Keratinocyte (primary cell): ENCODE data around the gene SCPEP1. TPM values are rescaled to one million over a fixed set of nuclear protein-coding genes. Genes with fewer than 3 reads are reported as not detected.

ENCODE experiments used
- DNase-seq: peaks from one replicate; pipeline ENCODE4 v3.0.0-alpha.2; 2011; ENCODE audit warnings: low read depth, missing footprints, low spot score
- FAIRE-seq: peaks from 2 replicates; lab custom pipeline; 2011; peaks lifted over from hg19 to GRCh38; lab: Jason Lieb, UNC
- H2AFZ ChIP-seq: 2 replicates; pipeline ENCODE4 v1.6.0; 2012; ENCODE audit warnings: low read length, control low read depth, inconsistent platforms; ENCODE audit not compliant: control insufficient read depth
- H3K27ac ChIP-seq: 2 replicates; pipeline ENCODE4 v1.5.1; 2011; ENCODE audit warnings: low read length; ENCODE audit not compliant: control insufficient read depth, insufficient read depth
- H3K27me3 ChIP-seq: 3 replicates; pipeline ENCODE4 v1.6.0; 2011; ENCODE audit warnings: low read length; ENCODE audit not compliant: control insufficient read depth, insufficient read depth; ENCODE audit errors: extremely low read depth
- H3K36me3 ChIP-seq, 2 experiments: 2 replicates in 1 of 2; 3 replicates in 1 of 2; pipeline ENCODE4 v1.5.1; 2011; ENCODE audit warnings: low read length in 2 of 2, mild to moderate bottlenecking in 1 of 2; ENCODE audit not compliant: control insufficient read depth in 2 of 2, insufficient read depth in 2 of 2; ENCODE audit errors: extremely low read depth in 1 of 2
- H3K4me1 ChIP-seq: 3 replicates; pipeline ENCODE4 v1.5.1; 2011; ENCODE audit warnings: low read length; ENCODE audit not compliant: control insufficient read depth, insufficient read depth; ENCODE audit errors: extremely low read depth
- H3K4me2 ChIP-seq: 3 replicates; pipeline ENCODE4 v1.6.0; 2011; ENCODE audit warnings: low read depth, low read length; ENCODE audit not compliant: control insufficient read depth, insufficient read depth; ENCODE audit errors: extremely low read depth
- H3K4me3 ChIP-seq, 3 experiments: fragments of 200-600 bp in 1 of 3; sonication (generic) in 1 of 3; 2 replicates in 2 of 3; 3 replicates in 1 of 3; pipeline ENCODE4 v1.5.1; 2011 to 2016; ENCODE audit warnings: low read length in 3 of 3, mild to moderate bottlenecking in 3 of 3, control low read depth in 2 of 3, inconsistent platforms in 1 of 3, low read depth in 1 of 3, mixed read lengths in 1 of 3, mixed run types in 1 of 3, moderate library complexity in 1 of 3; ENCODE audit not compliant: control insufficient read depth in 2 of 3, insufficient read depth in 2 of 3; ENCODE audit errors: extremely low read depth in 1 of 3
- H3K79me2 ChIP-seq: 2 replicates; pipeline ENCODE4 v1.6.0; 2012; ENCODE audit warnings: low read length; ENCODE audit not compliant: control insufficient read depth, insufficient read depth
- H3K9ac ChIP-seq: 3 replicates; pipeline ENCODE4 v1.6.0; 2011; ENCODE audit warnings: low read length; ENCODE audit not compliant: control insufficient read depth, insufficient read depth; ENCODE audit errors: extremely low read depth
- H3K9me1 ChIP-seq: 3 replicates; pipeline ENCODE4 v1.6.0; 2011; ENCODE audit warnings: low read length; ENCODE audit not compliant: control insufficient read depth, insufficient read depth; ENCODE audit errors: extremely low read depth
- H3K9me3 ChIP-seq: 2 replicates; pipeline ENCODE4 v1.5.1; 2012; ENCODE audit warnings: low read depth, low read length; ENCODE audit not compliant: control insufficient read depth
- H4K20me1 ChIP-seq: 3 replicates; pipeline ENCODE4 v1.6.0; 2011; ENCODE audit warnings: low read length; ENCODE audit not compliant: control insufficient read depth, insufficient read depth; ENCODE audit errors: extremely low read depth
- CTCF ChIP-seq, 3 experiments: IDR thresholded peaks in 1 of 3; conservative IDR thresholded peaks in 1 of 3; optimal IDR thresholded peaks in 1 of 3; 2 replicates in 2 of 3; 3 replicates in 1 of 3; pipeline versions ENCODE3 to v1.5.1; 2011; ENCODE audit warnings: low read length in 3 of 3, mild to moderate bottlenecking in 3 of 3, moderate library complexity in 2 of 3, control low read depth in 1 of 3, inconsistent platforms in 1 of 3; ENCODE audit not compliant: insufficient read depth in 2 of 3; ENCODE audit errors: extremely low read depth in 1 of 3
- EZH2 ChIP-seq: IDR thresholded peaks from one replicate; pipeline ENCODE4 v1.6.1; 2012; ENCODE audit warnings: inconsistent platforms, mild to moderate bottlenecking, low read length, moderate library complexity
- dilution Hi-C: fragments of 300-500 bp; cut with MboI; formaldehyde crosslinking; loops from one replicate; pipeline ENCODE4 v1.7.0; 2020; ENCODE audit warnings: low sequenced_read_pairs; ENCODE audit not compliant: extremely low pct_ligation_motif_present
- polyA plus RNA-seq, 5 experiments: library from polyadenylated mRNA; depleted of rRNA in 3 of 5; stranded (reverse) in 3 of 5; stranded (forward) in 1 of 5; unstranded in 1 of 5; fragments of >200 nt; gene quantifications; 1 replicate in 1 of 5; 2 replicates in 3 of 5; 3 replicates in 1 of 5; pipeline versions ENCODE4 v1.2.1 to v1.2.3, GENCODE V29; 2011 to 2012; ENCODE audit warnings: missing spikeins in 2 of 5, low read depth in 1 of 5, low replicate concordance in 1 of 5

The SCPEP1 gene
- polyA plus RNA-seq, 1 donor (not counting 4 experiments of a cell fraction or from before 2014, with no cell fraction given), result 34.4 TPM

GRCh38 chr17:56974055-56974454 lies 3.9 kb upstream of the SCPEP1 start:
- Histone ChIP-seq H3K4me3 (no peak overlapping the region), H3K36me3 (no peaks in the 10 kb centered on the region), H3K9me3 (no peaks in the 10 kb centered on the region), H3K27ac (no peak overlapping the region), H2AFZ (no peak overlapping the region), H3K4me1 (peaks cover 15% of the 10 kb centered on the region), H3K79me2 (no peaks in the 10 kb centered on the region), H4K20me1 (no peaks in the 10 kb centered on the region), H3K9ac (no peak overlapping the region), H3K27me3 (no peaks in the 10 kb centered on the region), H3K9me1 (no peaks in the 10 kb centered on the region), H3K4me2 (no peak overlapping the region)
- TF ChIP-seq CTCF (optimal IDR thresholded peaks at IDR 0.05 in 1 of 3, IDR thresholded peaks at IDR 0.05 in 1 of 3, conservative IDR thresholded peaks at IDR 0.05 in 1 of 3; ENCODE audit: extremely low read depth in 1 of 3, insufficient read depth in 2 of 3, low read length in 3 of 3) (no peak), EZH2 (no peak)
- no peak for FAIRE-seq
- dilution Hi-C loops, result no loop called here
- no peak for DNase-seq

- Histone ChIP-seq H3K9me1 (no peaks in the 10 kb centered on the region), H3K4me2 (no peak overlapping the region), H3K9me3 (no peaks in the 10 kb centered on the region), H3K4me1 (peaks cover 16% of the 10 kb centered on the region), H3K27me3 (no peaks in the 10 kb centered on the region), H3K9ac (no peak overlapping the region), H3K36me3 (no peaks in the 10 kb centered on the region), H3K79me2 (no peaks in the 10 kb centered on the region), H3K4me3 (no peak overlapping the region), H2AFZ (no peak overlapping the region), H3K27ac (no peak overlapping the region), H4K20me1 (no peaks in the 10 kb centered on the region)
- dilution Hi-C loops, result no loop called here
- no peak for DNase-seq
- TF ChIP-seq EZH2, result no peak
- TF ChIP-seq CTCF (optimal IDR thresholded peaks at IDR 0.05 in 1 of 3, IDR thresholded peaks at IDR 0.05 in 1 of 3, conservative IDR thresholded peaks at IDR 0.05 in 1 of 3; ENCODE audit: extremely low read depth in 1 of 3, insufficient read depth in 2 of 3, low read length in 3 of 3), result no peak
- no peak for FAIRE-seq
Measured at GRCh38 chr17:56975656-56976055, 2.3 kb upstream of the SCPEP1 start.
